SIG-M5 treated with dmso at 0.1 percent for 504 hours (cell line): Measurements from ENCODE around the gene ENPEP.

Experiments used
- DNase-seq: peaks from one replicate; lab custom pipeline; 2025; ENCODE audit not compliant: unreplicated experiment; lab: John Stamatoyannopoulos, UW

Gene ENPEP

DNA sequence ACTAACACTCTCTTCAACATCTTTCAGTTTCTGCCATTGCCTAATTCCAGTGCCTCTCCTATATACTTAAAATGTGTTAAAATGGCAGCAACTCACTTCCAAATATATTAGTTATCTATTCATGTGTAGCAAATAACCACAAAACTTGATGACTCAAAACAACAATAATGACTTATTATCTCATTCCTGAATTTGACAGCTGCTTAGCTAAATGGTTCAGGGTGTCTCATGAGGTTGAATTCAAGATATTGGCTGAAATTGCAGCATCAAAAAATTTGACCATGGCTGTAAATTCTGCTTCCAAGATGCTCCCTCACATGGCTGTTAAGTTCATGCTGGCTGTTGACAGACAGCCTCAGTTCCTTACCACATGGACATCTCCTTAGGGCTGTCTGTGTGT lies 121.6 kb downstream of the ENPEP start:
- DNase-seq, result no peak

DNA sequence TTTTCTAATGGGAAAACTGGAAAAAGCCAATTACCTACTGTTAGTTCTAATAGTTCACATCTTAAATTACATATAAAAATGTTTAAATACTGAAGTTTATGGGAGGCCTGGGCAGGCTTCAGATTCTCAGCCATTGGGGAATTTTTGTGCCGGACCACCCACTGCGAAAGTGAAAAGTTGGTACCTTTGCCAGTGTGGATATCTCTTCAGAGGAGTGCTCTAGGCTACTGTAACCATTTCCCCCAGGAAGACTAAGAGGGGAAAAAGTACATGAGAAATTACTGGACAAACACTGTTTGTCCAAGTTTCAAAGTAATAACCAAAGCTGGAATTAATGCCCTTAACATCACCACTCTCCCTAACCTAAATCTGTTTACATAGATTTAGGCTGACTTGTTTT lies 126.1 kb downstream of the ENPEP start:
- no peak for DNase-seq

DNA sequence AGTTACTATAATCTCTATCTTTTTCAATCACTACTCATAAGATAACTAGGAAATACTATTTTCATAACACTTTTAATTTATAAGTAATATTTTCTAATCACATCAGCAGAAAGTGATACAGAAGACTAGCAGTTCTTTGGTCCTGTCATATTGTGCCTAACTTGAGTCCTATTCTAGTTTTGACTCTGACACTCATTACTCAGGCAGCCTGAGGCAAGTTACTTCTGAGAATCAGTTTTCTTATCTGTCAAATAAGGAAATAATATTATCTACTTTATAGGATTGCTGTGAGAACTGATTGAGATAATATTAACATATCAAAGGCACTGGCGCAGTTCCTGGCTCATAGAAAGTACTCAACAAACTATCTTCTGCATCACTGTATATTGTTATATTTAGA lies 129.1 kb downstream of the ENPEP start:
- no peak for DNase-seq

DNA sequence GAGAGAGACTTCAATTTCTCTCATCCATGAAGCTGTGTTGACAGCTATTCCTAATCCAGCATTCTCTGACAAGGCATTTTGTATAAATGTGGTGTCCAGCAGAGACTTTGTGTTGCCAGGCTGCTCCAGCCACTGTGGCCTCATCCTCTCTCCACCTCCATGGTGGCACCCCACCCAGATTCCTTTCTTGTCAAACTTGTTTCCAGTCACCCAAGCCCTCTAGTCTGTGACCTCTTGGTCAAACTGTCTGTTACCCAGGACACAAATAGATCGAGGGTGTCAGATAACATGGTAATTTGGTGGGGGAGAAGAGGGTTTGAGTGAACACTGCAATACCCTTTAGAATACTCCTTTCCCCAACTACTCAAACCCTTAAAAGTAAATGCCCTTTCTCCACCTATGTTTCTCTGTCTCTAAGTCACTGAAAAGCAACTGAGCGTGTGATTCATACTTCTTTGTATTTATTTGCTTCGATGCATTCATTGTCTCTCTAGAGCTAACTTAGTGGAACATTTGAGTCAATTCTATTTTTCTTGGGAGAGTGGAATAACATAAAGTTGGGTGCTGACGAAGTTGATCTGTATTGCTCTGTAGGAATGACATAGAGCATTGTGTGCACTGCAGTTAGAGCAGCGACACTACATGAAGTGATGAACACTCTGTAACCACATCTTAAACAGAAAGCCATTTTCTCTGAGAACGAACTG lies 133.2 kb downstream of the ENPEP start:
- DNase-seq, result no peak

DNA sequence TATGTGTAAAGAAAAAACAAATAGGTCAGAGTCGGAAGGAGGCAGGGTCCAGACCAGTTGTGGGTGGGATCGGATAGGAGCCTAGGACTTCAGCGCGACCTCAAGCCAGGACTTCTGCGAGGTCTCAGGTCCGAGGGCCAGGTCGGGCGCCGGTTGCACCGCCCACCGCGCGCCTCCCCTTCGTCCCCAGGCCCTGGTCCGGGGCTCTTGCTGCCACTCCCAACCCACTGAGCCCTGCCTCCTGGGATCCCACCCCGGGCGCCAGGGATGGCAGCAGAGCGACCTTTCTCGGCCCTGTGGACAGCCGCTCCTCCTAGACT lies 134.6 kb downstream of the ENPEP start:
- no peak for DNase-seq

- DNase-seq, result no peak
Measured at GRCh38 chr4:110610940-110611831, 135.2 kb downstream of the ENPEP start.

DNA sequence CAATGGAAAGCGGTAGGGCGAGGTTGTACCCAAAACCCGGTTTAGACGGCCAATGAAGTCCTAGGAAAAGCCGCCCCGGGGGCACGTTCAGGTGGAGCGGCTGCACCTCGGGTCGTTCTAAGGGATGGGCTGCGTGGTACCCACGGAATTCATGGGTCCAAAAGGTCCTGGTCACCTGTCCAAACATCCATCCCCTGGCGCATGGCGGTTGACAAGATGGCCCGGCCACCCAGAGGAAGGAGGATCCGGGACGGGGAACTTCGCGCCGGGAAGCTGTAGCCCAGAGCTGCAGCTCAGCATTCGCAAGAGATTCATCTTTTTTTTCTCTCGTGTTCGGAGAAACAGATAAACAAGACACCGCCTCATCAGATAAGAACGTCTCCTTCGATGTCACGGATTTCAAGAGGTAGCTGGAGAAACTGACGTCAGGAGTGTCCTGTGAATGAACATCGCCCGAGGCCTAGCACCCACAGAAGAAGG lies 136.1 kb downstream of the ENPEP start:
- DNase-seq, result no peak

- no peak for DNase-seq
Measured at GRCh38 chr4:110612631-110613269, 136.8 kb downstream of the ENPEP start.

DNA sequence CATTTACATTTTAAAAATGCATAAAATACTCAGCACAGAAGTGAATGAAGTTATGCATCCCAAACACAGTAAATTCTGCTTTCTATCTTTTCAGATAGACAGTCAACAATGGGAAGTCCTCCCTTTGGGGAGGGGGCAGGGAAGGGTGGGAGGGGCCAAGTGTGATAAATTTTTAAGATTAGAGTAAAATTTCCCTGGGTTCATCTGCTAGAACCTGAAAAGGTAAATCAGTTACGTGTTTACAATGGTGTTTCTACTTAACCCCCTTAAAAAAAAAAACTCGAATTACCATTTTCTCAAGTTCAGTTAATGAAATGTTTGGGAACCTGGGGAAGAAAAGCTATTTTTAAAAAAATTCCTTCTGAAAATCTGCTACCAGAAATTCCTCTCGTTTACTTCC lies 137.8 kb downstream of the ENPEP start:
- no peak for DNase-seq

DNA sequence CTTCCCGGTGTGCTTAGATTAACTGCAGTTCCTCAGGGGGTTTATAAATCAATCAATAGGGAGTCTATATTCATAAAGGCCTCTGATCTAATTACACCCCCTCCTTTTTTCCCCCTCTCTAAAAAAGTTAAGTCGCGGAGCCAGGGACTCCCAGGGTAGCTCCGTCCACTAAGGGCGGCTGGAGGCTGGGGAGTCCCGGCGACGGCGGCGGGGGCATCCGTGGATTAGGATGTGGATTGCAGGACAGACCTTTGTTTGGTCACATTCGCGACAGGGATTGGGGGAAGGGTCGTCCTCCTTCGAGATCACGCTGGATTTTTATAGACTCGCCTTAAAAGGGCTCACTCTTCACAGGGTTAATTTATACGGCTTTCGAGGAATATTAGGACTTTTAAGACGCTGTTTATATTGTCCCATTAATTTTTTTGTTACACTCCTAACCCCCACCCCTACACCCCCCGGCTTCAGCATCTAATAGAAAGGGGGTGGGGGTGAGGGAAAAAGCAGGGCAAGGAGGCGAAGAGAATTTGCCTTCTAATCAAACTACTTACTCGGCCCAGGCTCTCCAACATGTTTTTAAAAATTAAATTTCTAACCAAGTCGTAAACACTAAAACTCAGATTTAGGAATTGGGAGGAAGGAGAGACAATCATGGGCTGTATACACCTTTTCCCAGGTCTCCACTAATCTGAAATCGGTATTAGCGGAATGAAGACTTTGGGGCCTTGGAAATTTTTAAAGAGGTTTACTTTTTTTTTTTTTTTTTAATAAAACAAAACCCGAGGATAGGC lies 138.4 kb downstream of the ENPEP start:
- DNase-seq, result no peak
